Liver (tissue), 9 donors: ENCODE data around the gene PIK3R6. TPM values are rescaled to one million over a fixed set of nuclear protein-coding genes. Genes with fewer than 3 reads are reported as not detected.

ENCODE experiments used
- DNase-seq: peaks from one replicate; pipeline ENCODE4 v3.0.0-alpha.2; 2017; ENCODE audit warnings: low spot score
- H3K27ac ChIP-seq, 2 donors: one replicate each; pipeline ENCODE4 v1.7.0; 2013; ENCODE audit warnings: inconsistent platforms in 2 of 2, low read length in 2 of 2, control low read depth in 1 of 2, low read depth in 1 of 2, mild to moderate bottlenecking in 1 of 2
- H3K27me3 ChIP-seq, 4 donors: one replicate each; pipeline versions ENCODE4 v1.6.1 to v1.7.0; 2013; ENCODE audit warnings: low read length in 3 of 4, inconsistent platforms in 1 of 4, mild to moderate bottlenecking in 1 of 4, moderate library complexity in 1 of 4; ENCODE audit not compliant: control insufficient read depth in 4 of 4, insufficient read depth in 4 of 4
- H3K36me3 ChIP-seq, 4 donors: one replicate each; pipeline versions ENCODE4 v1.6.1 to v1.7.0; 2013; ENCODE audit warnings: low read length in 3 of 4, mild to moderate bottlenecking in 3 of 4, low read depth in 1 of 4, moderate library complexity in 1 of 4; ENCODE audit not compliant: control insufficient read depth in 4 of 4, insufficient read depth in 3 of 4
- H3K4me1 ChIP-seq, 4 donors: one replicate each; pipeline versions ENCODE4 v1.6.1 to v1.7.0; 2013; ENCODE audit warnings: low read length in 3 of 4, mild to moderate bottlenecking in 3 of 4, moderate library complexity in 1 of 4; ENCODE audit not compliant: control insufficient read depth in 4 of 4, insufficient read depth in 4 of 4
- H3K4me3 ChIP-seq, 3 donors: one replicate each; pipeline versions ENCODE4 v1.6.1 to v1.7.0; 2013; ENCODE audit warnings: low read length in 3 of 3, control low read depth in 1 of 3, low read depth in 1 of 3, mild to moderate bottlenecking in 1 of 3
- H3K9ac ChIP-seq, 2 donors: one replicate each; pipeline ENCODE4 v1.7.0; 2013; ENCODE audit warnings: low read length in 2 of 2, mild to moderate bottlenecking in 2 of 2, moderate library complexity in 2 of 2, control low read depth in 1 of 2, low read depth in 1 of 2
- H3K9me3 ChIP-seq, 4 donors: one replicate each; pipeline versions ENCODE4 v1.6.1 to v1.7.0; 2013; ENCODE audit warnings: low read length in 3 of 4; ENCODE audit not compliant: control insufficient read depth in 4 of 4
- CTCF ChIP-seq: fragments of 150-350 bp; IDR thresholded peaks from 2 replicates; pipeline ENCODE4 v1.5.1; 2017; ENCODE audit warnings: improper control_type of control experiment, low read depth, low read length; ENCODE audit not compliant: missing input control
- EGR1 ChIP-seq, 2 donors: IDR thresholded peaks; 2 replicates each; pipeline ENCODE4 v1.6.1; 2016 to 2018; ENCODE audit warnings: antibody characterized with exemption in 2 of 2, low read depth in 2 of 2
- FOXA1 ChIP-seq: IDR thresholded peaks from 2 replicates; pipeline ENCODE4 v1.6.1; 2016; ENCODE audit warnings: antibody characterized with exemption
- FOXA2 ChIP-seq: IDR thresholded peaks from 2 replicates; pipeline ENCODE4 v1.6.1; 2016; ENCODE audit warnings: antibody characterized with exemption
- GABPA ChIP-seq, 2 donors: IDR thresholded peaks in 1 of 2; conservative IDR thresholded peaks in 1 of 2; 2 replicates each; pipeline ENCODE4 v1.6.1; 2016; ENCODE audit warnings: antibody characterized with exemption in 2 of 2, mild to moderate bottlenecking in 1 of 2, moderate library complexity in 1 of 2
- HNF4A ChIP-seq, 2 donors: conservative IDR thresholded peaks; 2 replicates each; pipeline ENCODE4 v1.6.1; 2016; ENCODE audit warnings: antibody characterized with exemption in 2 of 2, mild to moderate bottlenecking in 2 of 2
- HNF4G ChIP-seq: IDR thresholded peaks from 2 replicates; pipeline ENCODE4 v1.6.1; 2016; ENCODE audit warnings: antibody characterized with exemption
- JUND ChIP-seq, 2 donors: IDR thresholded peaks; 2 replicates each; pipeline ENCODE4 v1.6.1; 2016; ENCODE audit warnings: antibody characterized with exemption in 2 of 2
- NR2F2 ChIP-seq: IDR thresholded peaks from 2 replicates; pipeline ENCODE4 v1.6.1; 2016; ENCODE audit warnings: antibody characterized with exemption
- RAD21 ChIP-seq, 2 donors: IDR thresholded peaks; 2 replicates each; pipeline ENCODE4 v1.6.1; 2016; ENCODE audit warnings: antibody characterized with exemption in 2 of 2, mild to moderate bottlenecking in 2 of 2
- REST ChIP-seq: IDR thresholded peaks from 2 replicates; pipeline ENCODE4 v1.6.1; 2016; ENCODE audit warnings: antibody characterized with exemption, mild to moderate bottlenecking
- RXRA ChIP-seq, 2 donors: IDR thresholded peaks; 2 replicates each; pipeline ENCODE4 v1.6.1; 2017 to 2018; ENCODE audit warnings: antibody characterized with exemption in 2 of 2, mild to moderate bottlenecking in 1 of 2
- SP1 ChIP-seq: IDR thresholded peaks from 2 replicates; pipeline ENCODE4 v1.6.1; 2018; ENCODE audit warnings: antibody characterized with exemption, mild to moderate bottlenecking
- TAF1 ChIP-seq: conservative IDR thresholded peaks from 2 replicates; pipeline ENCODE4 v1.6.1; 2016; ENCODE audit warnings: antibody characterized with exemption, mild to moderate bottlenecking
- YY1 ChIP-seq: IDR thresholded peaks from 2 replicates; pipeline ENCODE4 v1.6.1; 2016; ENCODE audit warnings: antibody characterized with exemption, mild to moderate bottlenecking
- ZBTB33 ChIP-seq: IDR thresholded peaks from 2 replicates; pipeline ENCODE4 v1.6.1; 2016; ENCODE audit warnings: antibody characterized with exemption
- WGBS: extraction: QIAGEN DNeasy Blood & Tissue Kit; methylation state at CpG from one replicate; pipeline ENCODE4 v1.1.7; 2013; 5-methylcytosine and 5-hydroxymethylcytosine counted together
- polyA plus RNA-seq, 2 donors: library from polyadenylated mRNA; stranded (reverse) in 1 of 2; unstranded in 1 of 2; fragments of 200-250 nt in 1 of 2; fragments of >200 nt in 1 of 2; fragmentation: Nextera tagmentation in 1 of 2; extraction: Ambion mirVana in 1 of 2; gene quantifications; one replicate each; pipeline versions ENCODE4 v1.2.1 to v1.2.3, GENCODE V29; 2013 to 2015
- total RNA-seq, 2 donors: library from RNA; depleted of rRNA; stranded (reverse); fragments of >200 nt; gene quantifications; one replicate each; pipeline ENCODE4 v1.2.3, GENCODE V29; 2014
- TF ChIP-seq, protein P1 (sequence below): IDR thresholded peaks from 2 replicates; pipeline ENCODE4 v1.6.1; 2016; ENCODE audit warnings: antibody characterized with exemption
- TF ChIP-seq, protein P2 (sequence below): IDR thresholded peaks from 2 replicates; pipeline ENCODE4 v1.6.1; 2016; ENCODE audit warnings: antibody characterized with exemption
- donor health status: healthy.
- donor health status: healthy.
- donor health status: healthy.
- donor health status: healthy.
- donor health status: healthy.

Gene PIK3R6
- total and polyA plus RNA-seq, 4 donors = 0.15 to 0.37 (median 0.18) TPM

- Histone ChIP-seq H3K27me3 (no peaks in the 10 kb centered on the region), H3K27ac (no peak overlapping the region), H3K4me1 (no peaks in the 10 kb centered on the region), H3K36me3 (peaks cover 0 to 3% (median 0%) of the 10 kb centered on the region in 4 donors), H3K9ac (no peak overlapping the region), H3K9me3 (no peaks in the 10 kb centered on the region), H3K4me3 (no peak overlapping the region)
- TF ChIP-seq HNF4A (conservative IDR thresholded peaks at IDR 0.05) (no peak), CTCF (no peak), JUND (IDR thresholded peaks at IDR 0.05) (no peak), YY1 (no peak), FOXA2 (no peak), ZBTB33 (no peak), SP1 (no peak), EGR1 (IDR thresholded peaks at IDR 0.05; ENCODE audit: low read depth in 2 of 2) (no peak), RXRA (IDR thresholded peaks at IDR 0.05) (no peak), TAF1 (no peak), RAD21 (IDR thresholded peaks at IDR 0.05) (no peak), FOXA1 (no peak), GABPA (IDR thresholded peaks at IDR 0.05 in 1 of 2, conservative IDR thresholded peaks at IDR 0.05 in 1 of 2) (no peak), NR2F2 (no peak), REST (no peak), HNF4G (no peak)
- TF ChIP-seq, protein P1, sequence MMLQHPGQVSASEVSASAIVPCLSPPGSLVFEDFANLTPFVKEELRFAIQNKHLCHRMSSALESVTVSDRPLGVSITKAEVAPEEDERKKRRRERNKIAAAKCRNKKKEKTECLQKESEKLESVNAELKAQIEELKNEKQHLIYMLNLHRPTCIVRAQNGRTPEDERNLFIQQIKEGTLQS = no peak
- TF ChIP-seq, protein P2, sequence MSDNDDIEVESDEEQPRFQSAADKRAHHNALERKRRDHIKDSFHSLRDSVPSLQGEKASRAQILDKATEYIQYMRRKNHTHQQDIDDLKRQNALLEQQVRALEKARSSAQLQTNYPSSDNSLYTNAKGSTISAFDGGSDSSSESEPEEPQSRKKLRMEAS = no peak
- DNase-seq = no peak
- 88% methylated on average over 15 of the region's 15 CpGs for WGBS
Measured at GRCh38 chr17:8893621-8894201, 26.2 kb upstream of the PIK3R6 start.
